Gastroesophageal sphincter (tissue), 3 donors: Measurements from ENCODE around the gene CELSR2.

Source experiments
- POLR2A ChIP-seq, 2 donors: fragments of 450-650 bp; IDR thresholded peaks; one replicate each; pipeline ENCODE4 v1.6.1; 2017; ENCODE audit warnings: antibody characterized with exemption in 2 of 2, mild to moderate bottlenecking in 2 of 2, moderate library complexity in 1 of 2
- TF ChIP-seq, protein P1 (sequence below), 4 experiments: fragments of 200-600 bp in 2 of 4; fragments of 450-650 bp in 2 of 4; sonication (generic) in 1 of 4; IDR thresholded peaks; one replicate each; pipeline ENCODE4 v1.5.1; 2017 to 2019; ENCODE audit warnings: antibody characterized with exemption in 4 of 4, mild to moderate bottlenecking in 2 of 4, moderate library complexity in 2 of 4

DNA sequence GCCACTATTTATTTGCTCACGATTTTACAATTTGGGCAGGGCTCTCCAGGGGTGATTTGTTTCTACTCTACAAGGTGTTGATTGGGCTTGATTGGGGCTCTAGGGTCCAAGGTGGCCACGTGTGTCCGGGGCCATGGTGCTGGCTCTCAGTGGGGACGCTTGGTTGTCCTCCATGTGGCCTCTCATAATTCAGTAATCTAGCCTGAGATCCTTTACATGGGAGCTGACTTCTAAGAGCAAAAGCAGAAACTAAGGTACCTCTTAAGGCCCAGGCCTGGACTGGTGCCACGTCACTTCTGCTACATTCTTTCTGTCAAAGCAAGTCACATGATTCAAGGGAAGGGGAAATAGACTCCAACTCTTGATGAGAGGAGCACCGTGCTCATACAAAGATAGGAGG lies 41.7 kb downstream of the CELSR2 start:
- no peak for TF ChIP-seq POLR2A (IDR thresholded peaks at IDR 0.05)
- TF ChIP-seq, protein P1, sequence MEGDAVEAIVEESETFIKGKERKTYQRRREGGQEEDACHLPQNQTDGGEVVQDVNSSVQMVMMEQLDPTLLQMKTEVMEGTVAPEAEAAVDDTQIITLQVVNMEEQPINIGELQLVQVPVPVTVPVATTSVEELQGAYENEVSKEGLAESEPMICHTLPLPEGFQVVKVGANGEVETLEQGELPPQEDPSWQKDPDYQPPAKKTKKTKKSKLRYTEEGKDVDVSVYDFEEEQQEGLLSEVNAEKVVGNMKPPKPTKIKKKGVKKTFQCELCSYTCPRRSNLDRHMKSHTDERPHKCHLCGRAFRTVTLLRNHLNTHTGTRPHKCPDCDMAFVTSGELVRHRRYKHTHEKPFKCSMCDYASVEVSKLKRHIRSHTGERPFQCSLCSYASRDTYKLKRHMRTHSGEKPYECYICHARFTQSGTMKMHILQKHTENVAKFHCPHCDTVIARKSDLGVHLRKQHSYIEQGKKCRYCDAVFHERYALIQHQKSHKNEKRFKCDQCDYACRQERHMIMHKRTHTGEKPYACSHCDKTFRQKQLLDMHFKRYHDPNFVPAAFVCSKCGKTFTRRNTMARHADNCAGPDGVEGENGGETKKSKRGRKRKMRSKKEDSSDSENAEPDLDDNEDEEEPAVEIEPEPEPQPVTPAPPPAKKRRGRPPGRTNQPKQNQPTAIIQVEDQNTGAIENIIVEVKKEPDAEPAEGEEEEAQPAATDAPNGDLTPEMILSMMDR (IDR thresholded peaks at IDR 0.05): no peak
